GM12878 (cell line): ENCODE results near the gene DIABLO. TPM values are rescaled to one million over a fixed set of nuclear protein-coding genes. Genes with fewer than 3 reads are reported as not detected.

ENCODE experiments used
- ATAC-seq: fragments of 200-7000 bp; cut with Tn5 transposase; 3 replicates; pipeline ENCODE4 v1.9.1; 2020; ENCODE audit warnings: mild to moderate bottlenecking, moderate library complexity
- BruUV-seq: library from RNA; stranded (reverse); fragments of 400-500 nt; replicated peaks from 2 replicates; lab custom pipeline; 2021; lab: Mats Ljungman, UMichigan
- CTCF ChIA-PET: fragments of 300-600 bp; sonication (Branson Sonifier 250); formaldehyde crosslinking; extraction: SDS; loops from one replicate; lab custom pipeline; 2021; ENCODE audit warnings: inconsistent platforms; lab: Yijun Ruan, JAX
- POLR2A ChIA-PET: fragments of 350-600 bp; formaldehyde crosslinking; extraction: SDS; loops from one replicate; lab custom pipeline; 2021; ENCODE audit warnings: inconsistent platforms; lab: Charles Lee
- RAD21 ChIA-PET: fragments of 300-600 bp; sonication (Branson Sonifier 250); formaldehyde crosslinking; loops from one replicate; lab custom pipeline; 2023; ENCODE audit warnings: antibody characterized with exemption; ENCODE audit not compliant: unreplicated experiment; lab: Charles Lee
- SMC1A ChIA-PET: fragments of 300-600 bp; sonication (Branson Sonifier 250); formaldehyde crosslinking; loops from one replicate; lab custom pipeline; 2023; ENCODE audit not compliant: unreplicated experiment, uncharacterized antibody; lab: Charles Lee
- DNase-seq: peaks from one replicate; pipeline ENCODE4 v3.0.0-alpha.2; 2011; ENCODE audit warnings: low read depth, low spot score
- FAIRE-seq: peaks from 3 replicates; lab custom pipeline; 2011; peaks lifted over from hg19 to GRCh38; lab: Jason Lieb, UNC
- H2AFZ ChIP-seq: 2 replicates; pipeline ENCODE4 v1.6.0; 2011; ENCODE audit warnings: low read depth, low read length, control low read depth; ENCODE audit not compliant: control insufficient read depth
- H3K27ac ChIP-seq: 2 replicates; pipeline ENCODE4 v1.5.1; 2011; ENCODE audit warnings: control low read depth; ENCODE audit not compliant: control insufficient read depth, insufficient read depth
- H3K27me3 ChIP-seq, 2 experiments: replicated peaks in 1 of 2; 2 replicates each; pipeline versions ENCODE4 v1.6.0 to v1.6.1; 2011; ENCODE audit warnings: low read length in 1 of 2; ENCODE audit not compliant: control insufficient read depth in 2 of 2, insufficient read depth in 2 of 2
- H3K36me3 ChIP-seq, 2 experiments: 2 replicates each; pipeline ENCODE4 v1.5.1; 2011; ENCODE audit warnings: low read length in 1 of 2; ENCODE audit not compliant: control insufficient read depth in 2 of 2, insufficient read depth in 2 of 2
- H3K4me1 ChIP-seq: 2 replicates; pipeline ENCODE4 v1.6.1; 2011; ENCODE audit warnings: mild to moderate bottlenecking, low read length, moderate library complexity, mixed read lengths; ENCODE audit not compliant: control insufficient read depth, insufficient read depth
- H3K4me2 ChIP-seq: 2 replicates; pipeline ENCODE4 v1.6.0; 2011; ENCODE audit warnings: control low read depth; ENCODE audit not compliant: control insufficient read depth, insufficient read depth
- H3K4me3 ChIP-seq: fragments of 200-600 bp; sonication (generic); 2 replicates; pipeline ENCODE4 v1.5.1; 2016
- H3K79me2 ChIP-seq: 2 replicates; pipeline ENCODE4 v1.6.0; 2011; ENCODE audit warnings: low read length; ENCODE audit not compliant: control insufficient read depth, insufficient read depth
- H3K9ac ChIP-seq: 2 replicates; pipeline ENCODE4 v1.8.0; 2011; ENCODE audit warnings: low read length, control low read depth, mixed read lengths; ENCODE audit not compliant: control insufficient read depth, insufficient read depth
- H3K9me3 ChIP-seq: replicated peaks from 3 replicates; pipeline ENCODE4 v1.5.1; 2011; ENCODE audit warnings: mild to moderate bottlenecking, low read length; ENCODE audit not compliant: control insufficient read depth, insufficient read depth
- H4K20me1 ChIP-seq: 2 replicates; pipeline ENCODE4 v1.6.0; 2011; ENCODE audit not compliant: control insufficient read depth, insufficient read depth
- HDAC6 ChIP-seq: fragments of 200-600 bp; sonication (generic); IDR thresholded peaks from one replicate; pipeline ENCODE4 v1.8.0; 2017; ENCODE audit warnings: antibody characterized with exemption; ENCODE audit not compliant: unreplicated experiment
- RAD51 ChIP-seq: fragments of 450-650 bp; IDR thresholded peaks from 2 replicates; pipeline ENCODE4 v1.6.1; 2016; ENCODE audit warnings: moderate library complexity, mild to moderate bottlenecking, inconsistent platforms
- STAT3 ChIP-seq: IDR thresholded peaks from 2 replicates; pipeline ENCODE4 v1.6.1; 2011; ENCODE audit warnings: low read depth, low read length, improper control_type of control experiment
- WGBS: methylation state at CpG from one replicate; pipeline ENCODE4 v1.1.6; 2016; ENCODE audit warnings: low lambda C conversion rate; ENCODE audit not compliant: insufficient replicate concordance, insufficient coverage; ENCODE audit errors: missing lambda C conversion rate; 5-methylcytosine and 5-hydroxymethylcytosine counted together
- in situ Hi-C: fragments of 300-500 bp; cut with MboI; formaldehyde crosslinking; loops from 9 replicates; pipeline ENCODE4 v1.14.3; 2018; ENCODE audit warnings: mixed read lengths
- intact Hi-C: fragments of 100-400 bp; cut with micrococcal nuclease; formaldehyde crosslinking; loops from one replicate; pipeline ENCODE4 v1.14.2; 2022; ENCODE audit not compliant: unreplicated experiment
- polyA plus RNA-seq, 11 experiments: library from polyadenylated mRNA; depleted of rRNA in 4 of 11; unstranded in 6 of 11; stranded (reverse) in 5 of 11; fragments of >200 nt; fragmentation: Nextera tagmentation in 4 of 11; fragmentation: Illumina TruSeq in 1 of 11; extraction: Ambion mirVana in 4 of 11; extraction: Trizol in 1 of 11; gene quantifications; 1 replicate in 1 of 11; 2 replicates in 10 of 11; pipeline versions ENCODE4 v1.2.1 to v1.2.3, GENCODE V29; 2011 to 2016; ENCODE audit warnings: inconsistent platforms in 2 of 11, missing spikeins in 2 of 11, low read depth in 1 of 11
- total RNA-seq, 4 experiments: library from RNA; depleted of rRNA in 3 of 4; stranded (reverse); fragments of >200 nt in 3 of 4; fragmentation: Illumina TruSeq in 1 of 4; extraction: Trizol in 1 of 4; gene quantifications; 2 replicates each; pipeline versions ENCODE4 v1.2.1 to v1.2.3, GENCODE V29; 2013 to 2021
- TF ChIP-seq, protein P1 (sequence below): fragments of 450-650 bp; formaldehyde crosslinking; IDR thresholded peaks from 2 replicates; pipeline ENCODE4 v1.4.0; 2022; ENCODE audit warnings: mild to moderate bottlenecking, moderate library complexity

DIABLO gene
- total and polyA plus RNA-seq, 10 of the 15 experiments (the other 5 are each of a cell fraction or from before 2014, with no cell fraction given) = 18.3 to 69.9 (median 46.2) TPM

DNA sequence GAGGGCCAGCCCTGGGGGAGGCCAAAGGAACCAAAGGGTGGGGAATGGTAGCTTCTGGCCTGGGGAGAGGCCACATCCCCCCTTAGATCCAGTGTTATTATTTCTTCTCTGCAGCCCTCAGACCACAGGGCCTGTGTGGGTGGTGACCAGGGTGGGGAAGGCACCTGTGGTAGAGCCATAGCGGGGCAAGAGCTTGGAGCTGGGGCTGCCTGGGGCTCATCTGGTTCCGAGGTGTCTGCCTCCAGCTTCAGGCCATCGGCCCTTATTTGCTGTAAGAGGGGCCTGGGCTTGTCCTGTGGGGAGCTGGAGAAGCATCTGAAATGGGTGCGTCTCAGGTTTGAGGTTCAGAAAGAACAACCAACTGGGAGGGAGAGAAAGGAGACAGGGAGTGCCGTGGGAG lies 24.5 kb downstream of the DIABLO start:
- Histone ChIP-seq H3K9me3 (no peaks in the 10 kb centered on the region; the same call in 2 of the 3 replicates), H3K27me3 (peaks cover 0 to 5% of the 10 kb centered on the region in 2 experiments; a peak in 3 of 4 replicates), H3K4me3 (no peak overlapping the region), H4K20me1 (no peaks in the 10 kb centered on the region; the same call in 1 of the 2 replicates), H2AFZ (no peak overlapping the region), H3K4me2 (no peak overlapping the region), H3K36me3 (no peaks in the 10 kb centered on the region)
- DNase-seq (no peak), FAIRE-seq (no peak), ATAC-seq (no peak)
- intact Hi-C loops = no loop called here
- no TSS peak for BruUV-seq
- SMC1A ChIA-PET = no interaction called here
- 65% methylated on average over 5 of the region's 5 CpGs for WGBS
- POLR2A ChIA-PET = no interaction called here
- TF ChIP-seq, protein P1, sequence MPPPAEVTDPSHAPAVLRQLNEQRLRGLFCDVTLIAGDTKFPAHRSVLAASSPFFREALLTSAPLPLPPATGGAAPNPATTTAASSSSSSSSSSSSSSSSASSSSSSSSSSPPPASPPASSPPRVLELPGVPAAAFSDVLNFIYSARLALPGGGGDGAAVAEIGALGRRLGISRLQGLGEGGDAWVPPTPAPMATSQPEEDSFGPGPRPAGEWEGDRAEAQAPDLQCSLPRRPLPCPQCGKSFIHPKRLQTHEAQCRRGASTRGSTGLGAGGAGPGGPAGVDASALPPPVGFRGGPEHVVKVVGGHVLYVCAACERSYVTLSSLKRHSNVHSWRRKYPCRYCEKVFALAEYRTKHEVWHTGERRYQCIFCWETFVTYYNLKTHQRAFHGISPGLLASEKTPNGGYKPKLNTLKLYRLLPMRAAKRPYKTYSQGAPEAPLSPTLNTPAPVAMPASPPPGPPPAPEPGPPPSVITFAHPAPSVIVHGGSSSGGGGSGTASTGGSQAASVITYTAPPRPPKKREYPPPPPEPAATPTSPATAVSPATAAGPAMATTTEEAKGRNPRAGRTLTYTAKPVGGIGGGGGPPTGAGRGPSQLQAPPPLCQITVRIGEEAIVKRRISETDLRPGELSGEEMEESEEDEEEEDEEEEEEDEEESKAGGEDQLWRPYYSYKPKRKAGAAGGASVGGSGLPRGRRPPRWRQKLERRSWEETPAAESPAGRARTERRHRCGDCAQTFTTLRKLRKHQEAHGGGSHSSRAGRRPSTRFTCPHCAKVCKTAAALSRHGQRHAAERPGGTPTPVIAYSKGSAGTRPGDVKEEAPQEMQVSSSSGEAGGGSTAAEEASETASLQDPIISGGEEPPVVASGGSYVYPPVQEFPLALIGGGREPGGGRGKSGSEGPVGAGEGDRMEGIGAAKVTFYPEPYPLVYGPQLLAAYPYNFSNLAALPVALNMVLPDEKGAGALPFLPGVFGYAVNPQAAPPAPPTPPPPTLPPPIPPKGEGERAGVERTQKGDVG (CRISPR knock-in tag) = no peak
- TF ChIP-seq STAT3 = no peak
- TF ChIP-seq RAD51 = no peak
- no peak for TF ChIP-seq HDAC6
- TF ChIP-seq, all 136 proteins: peak for 0
- no peak overlapping the region for H3K27ac ChIP-seq
- RAD21 ChIA-PET = no interaction called here
- H3K4me1 ChIP-seq = no peaks in the 10 kb centered on the region
- in situ Hi-C loops = no loop called here
- CTCF ChIA-PET = interaction anchor here (1.1 kb wide), 1 partner anchor 15 kb away, joined by 3 read pairs; no protein-coding TSS in a partner anchor
- no peaks in the 10 kb centered on the region for H3K79me2 ChIP-seq
- no peak overlapping the region for H3K9ac ChIP-seq
